Measurements from ENCODE around the gene LRRC37A2. TPM values are rescaled to one million over a fixed set of nuclear protein-coding genes. Genes with fewer than 3 reads are reported as not detected.
"Not testable (repeated sequence)": the region's sequence is repeated elsewhere in the genome, so short reads cannot be mapped to it uniquely, and the experiment has no call there.

Gene LRRC37A2
- total RNA-seq, result 1 to 10 TPM; 1.7 to 6.0 (median 3.5) TPM

DNA sequence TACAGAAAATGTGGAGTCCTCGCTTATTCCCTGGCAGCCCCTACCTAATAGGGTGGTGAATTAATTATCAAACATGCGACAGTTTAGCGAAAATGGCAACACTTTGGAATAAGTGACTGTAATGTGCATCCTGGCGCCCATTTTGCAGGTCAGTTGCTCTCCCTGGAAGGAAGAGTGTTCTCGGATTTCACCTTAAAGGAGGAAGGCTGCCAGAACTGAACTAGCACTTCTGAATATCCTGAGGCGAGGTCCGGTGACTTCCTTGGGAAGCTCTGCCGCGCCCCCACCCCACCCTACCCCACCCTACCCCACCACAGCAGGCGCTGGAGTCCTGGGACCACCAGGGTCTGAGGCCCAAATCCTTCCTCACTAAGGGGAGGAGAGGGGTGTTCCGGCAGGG lies at the start of gene LRRC37A2:
Gene LRRC37A2 (plus strand): TSS at position 301 of the 400 bp plus-strand sequence. CDS start 245 bp downstream, outside the sequence.
- H3K9me3 Mint-ChIP-seq, result not testable (repeated sequence)

DNA sequence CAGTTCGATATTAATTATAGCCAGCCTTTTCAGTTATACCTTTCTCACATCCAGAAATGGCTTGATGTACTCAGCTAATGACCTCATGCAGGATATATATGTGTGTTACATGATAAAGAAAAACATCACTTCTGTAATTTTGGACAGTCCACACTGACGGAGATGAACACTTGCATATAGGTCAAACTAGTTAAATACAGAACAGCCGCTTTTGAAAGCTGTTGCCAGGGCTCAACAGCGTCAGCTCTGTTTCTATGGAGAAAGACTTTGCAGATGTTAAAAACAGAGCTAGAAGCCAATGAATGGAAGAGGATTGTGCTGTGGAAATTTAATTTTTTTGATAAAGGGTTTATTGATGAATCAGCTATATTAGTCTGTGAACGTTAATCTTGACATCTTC lies 44.6 kb upstream of the LRRC37A2 start:
- H3K36me3 Mint-ChIP-seq (ENCODE audit: insufficient read depth); H3K4me3 Mint-ChIP-seq; DNase-seq; H3K27me3 Mint-ChIP-seq (ENCODE audit: low read depth); H3K4me1 Mint-ChIP-seq (ENCODE audit: low read depth); ATAC-seq; H3K9me3 Mint-ChIP-seq: not testable (repeated sequence)

More for the DNA sequence above, at the start of gene LRRC37A2:
- H3K4me1 Mint-ChIP-seq (ENCODE audit: low read depth); H3K36me3 Mint-ChIP-seq (ENCODE audit: insufficient read depth); H3K4me3 Mint-ChIP-seq; ATAC-seq; DNase-seq; H3K27me3 Mint-ChIP-seq (ENCODE audit: low read depth): not testable (repeated sequence)

DNA sequence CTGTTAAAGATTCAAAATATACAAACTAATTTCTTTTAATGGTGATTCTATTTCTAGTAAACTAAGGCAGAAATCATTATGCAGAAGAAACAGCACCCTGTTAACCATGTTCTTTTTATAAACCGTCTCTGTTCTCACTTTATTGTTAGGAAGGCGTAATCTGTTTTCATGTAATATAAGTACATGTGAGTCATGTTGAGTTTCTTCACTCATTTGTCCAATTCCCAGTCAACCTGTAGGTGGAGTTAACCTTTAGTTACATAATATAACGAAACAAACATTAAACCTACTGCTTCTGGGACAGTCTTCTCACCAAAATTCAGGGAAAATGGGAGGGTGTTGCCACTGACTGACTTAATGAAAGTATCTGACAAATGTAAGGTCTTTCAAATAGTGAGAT lies 37.8 kb upstream of the LRRC37A2 start:
- ATAC-seq; H3K27me3 Mint-ChIP-seq (ENCODE audit: low read depth); H3K36me3 Mint-ChIP-seq (ENCODE audit: insufficient read depth); H3K4me3 Mint-ChIP-seq; H3K4me1 Mint-ChIP-seq (ENCODE audit: low read depth); H3K9me3 Mint-ChIP-seq; DNase-seq: not testable (repeated sequence)

GRCh38 chr17:46475583-46475982 lies 36.7 kb upstream of the LRRC37A2 start:
- H3K4me1 Mint-ChIP-seq (ENCODE audit: low read depth); H3K4me3 Mint-ChIP-seq; ATAC-seq; H3K27me3 Mint-ChIP-seq (ENCODE audit: low read depth); H3K9me3 Mint-ChIP-seq; DNase-seq; H3K36me3 Mint-ChIP-seq (ENCODE audit: insufficient read depth): not testable (repeated sequence)

DNA sequence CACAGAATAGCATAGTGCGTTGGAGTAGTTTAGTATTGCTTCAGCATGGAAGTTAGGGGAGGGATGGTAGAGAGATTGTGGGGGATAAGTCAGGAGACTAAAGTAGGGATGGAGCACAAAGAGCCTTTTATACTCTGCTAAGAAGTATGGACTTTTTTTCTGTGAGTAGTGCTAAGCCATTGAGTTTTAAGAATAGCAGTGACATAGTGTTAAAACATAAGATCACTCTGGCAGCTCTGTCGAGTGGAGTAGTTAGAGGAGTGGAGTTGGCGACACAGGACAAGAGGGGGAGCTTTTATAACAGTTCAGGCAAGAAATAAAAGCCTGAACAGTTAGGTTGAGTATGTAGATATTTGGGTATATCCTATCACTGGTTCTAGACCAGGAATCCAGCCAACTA lies 33.4 kb upstream of the LRRC37A2 start:
- not testable (repeated sequence) for ATAC-seq; H3K36me3 Mint-ChIP-seq (ENCODE audit: insufficient read depth); H3K4me1 Mint-ChIP-seq (ENCODE audit: low read depth); DNase-seq; H3K4me3 Mint-ChIP-seq; H3K9me3 Mint-ChIP-seq; H3K27me3 Mint-ChIP-seq (ENCODE audit: low read depth)

GRCh38 chr17:46481310-46481709 lies 31.0 kb upstream of the LRRC37A2 start:
- DNase-seq; H3K4me3 Mint-ChIP-seq; H3K27me3 Mint-ChIP-seq (ENCODE audit: low read depth); H3K4me1 Mint-ChIP-seq (ENCODE audit: low read depth); H3K36me3 Mint-ChIP-seq (ENCODE audit: insufficient read depth); ATAC-seq; H3K9me3 Mint-ChIP-seq: not testable (repeated sequence)

DNA sequence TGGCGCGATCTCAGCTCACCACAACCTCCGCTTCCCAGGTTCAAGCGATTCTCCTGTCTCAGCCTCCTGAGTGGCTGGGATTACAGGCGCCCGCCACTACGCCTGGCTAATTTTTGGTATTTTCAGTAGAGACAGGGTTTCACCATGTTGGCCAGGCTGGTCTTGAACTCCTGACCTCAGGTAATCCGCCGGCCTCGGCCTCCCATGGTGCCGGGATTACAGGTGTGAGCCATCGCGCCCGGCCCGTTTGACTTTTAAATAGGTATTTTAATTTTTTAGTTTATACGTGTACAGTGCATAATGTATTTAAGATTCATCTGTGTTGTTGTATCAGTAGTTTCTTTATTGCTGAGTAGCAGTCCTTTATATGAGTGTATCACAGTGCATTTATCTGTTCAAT lies 20.2 kb upstream of the LRRC37A2 start:
- not testable (repeated sequence) for H3K4me1 Mint-ChIP-seq (ENCODE audit: low read depth); H3K27me3 Mint-ChIP-seq (ENCODE audit: low read depth); DNase-seq; ATAC-seq; H3K36me3 Mint-ChIP-seq (ENCODE audit: insufficient read depth); H3K9me3 Mint-ChIP-seq; H3K4me3 Mint-ChIP-seq

GRCh38 chr17:46499437-46500139 lies 12.7 kb upstream of the LRRC37A2 start:
- H3K27me3 Mint-ChIP-seq (ENCODE audit: low read depth); H3K4me1 Mint-ChIP-seq (ENCODE audit: low read depth); H3K9me3 Mint-ChIP-seq; DNase-seq; ATAC-seq; H3K36me3 Mint-ChIP-seq (ENCODE audit: insufficient read depth); H3K4me3 Mint-ChIP-seq: not testable (repeated sequence)

DNA sequence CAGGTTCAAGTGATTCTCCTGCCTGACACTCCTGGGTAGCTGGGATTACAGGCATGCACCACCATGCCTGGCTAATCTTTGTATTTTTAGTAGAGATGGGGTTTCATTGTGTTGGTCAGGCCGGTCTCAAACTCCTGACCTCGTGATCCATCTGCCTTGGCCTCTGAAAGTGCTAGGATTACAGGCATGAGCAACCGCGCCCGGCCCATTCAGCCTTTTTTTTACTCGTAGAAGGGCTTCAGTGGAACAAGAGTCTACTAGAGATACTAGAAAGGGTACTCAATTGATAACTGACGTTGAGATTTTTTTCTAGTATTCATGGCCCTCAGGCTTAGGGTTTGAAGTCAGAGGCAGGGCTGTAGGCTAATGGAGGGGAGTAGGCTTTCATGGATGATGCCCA lies 6.4 kb upstream of the LRRC37A2 start:
- not testable (repeated sequence) for DNase-seq; H3K27me3 Mint-ChIP-seq (ENCODE audit: low read depth); H3K4me1 Mint-ChIP-seq (ENCODE audit: low read depth); ATAC-seq; H3K9me3 Mint-ChIP-seq; H3K36me3 Mint-ChIP-seq (ENCODE audit: insufficient read depth); H3K4me3 Mint-ChIP-seq

- not testable (repeated sequence) for H3K4me1 Mint-ChIP-seq (ENCODE audit: low read depth); DNase-seq; ATAC-seq; H3K36me3 Mint-ChIP-seq (ENCODE audit: insufficient read depth); H3K27me3 Mint-ChIP-seq (ENCODE audit: low read depth); H3K9me3 Mint-ChIP-seq; H3K4me3 Mint-ChIP-seq
Measured at GRCh38 chr17:46534716-46535115, 22.4 kb downstream of the LRRC37A2 start.

GRCh38 chr17:46548607-46549006 lies 36.3 kb downstream of the LRRC37A2 start:
- H3K36me3 Mint-ChIP-seq (ENCODE audit: insufficient read depth); H3K27me3 Mint-ChIP-seq (ENCODE audit: low read depth); H3K4me3 Mint-ChIP-seq; H3K4me1 Mint-ChIP-seq (ENCODE audit: low read depth); DNase-seq; ATAC-seq; H3K9me3 Mint-ChIP-seq: not testable (repeated sequence)

- H3K4me1 Mint-ChIP-seq (ENCODE audit: low read depth); DNase-seq; H3K4me3 Mint-ChIP-seq; H3K36me3 Mint-ChIP-seq (ENCODE audit: insufficient read depth); ATAC-seq; H3K27me3 Mint-ChIP-seq (ENCODE audit: low read depth); H3K9me3 Mint-ChIP-seq: not testable (repeated sequence)
Measured at GRCh38 chr17:46559155-46559554, 46.9 kb downstream of the LRRC37A2 start.

- ATAC-seq; H3K4me3 Mint-ChIP-seq; H3K27me3 Mint-ChIP-seq (ENCODE audit: low read depth); H3K36me3 Mint-ChIP-seq (ENCODE audit: insufficient read depth); DNase-seq; H3K4me1 Mint-ChIP-seq (ENCODE audit: low read depth); H3K9me3 Mint-ChIP-seq: not testable (repeated sequence)
Measured at GRCh38 chr17:46560048-46560447, 47.8 kb downstream of the LRRC37A2 start.

DNA sequence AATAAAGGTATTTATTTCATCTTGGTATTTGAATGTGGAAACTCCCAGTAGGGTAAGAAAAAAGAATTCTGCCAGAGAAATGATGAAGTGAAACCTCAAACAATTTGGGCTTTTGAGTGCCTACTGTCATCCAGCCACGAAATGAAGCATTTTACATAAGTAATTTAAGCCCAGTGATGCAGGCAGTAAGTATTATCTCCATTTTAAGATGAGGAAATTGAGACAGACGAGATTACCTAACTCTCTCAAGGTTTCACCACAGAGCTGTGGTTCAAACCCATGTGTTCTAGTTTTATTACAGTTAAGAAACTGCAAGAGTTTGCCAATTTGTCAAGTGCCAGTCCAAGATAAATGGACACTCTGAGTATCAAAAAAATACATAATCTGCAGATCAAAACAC lies 54.0 kb downstream of the LRRC37A2 start:
- DNase-seq; H3K27me3 Mint-ChIP-seq (ENCODE audit: low read depth); H3K4me3 Mint-ChIP-seq; H3K36me3 Mint-ChIP-seq (ENCODE audit: insufficient read depth); H3K9me3 Mint-ChIP-seq; H3K4me1 Mint-ChIP-seq (ENCODE audit: low read depth): not testable (repeated sequence)
- peak in 1 of 2 donors; percentile 48 for ATAC-seq

GRCh38 chr17:46566980-46567379 lies 54.7 kb downstream of the LRRC37A2 start:
- not testable (repeated sequence) for H3K9me3 Mint-ChIP-seq; H3K4me3 Mint-ChIP-seq; H3K4me1 Mint-ChIP-seq (ENCODE audit: low read depth); H3K36me3 Mint-ChIP-seq (ENCODE audit: insufficient read depth); H3K27me3 Mint-ChIP-seq (ENCODE audit: low read depth); DNase-seq; ATAC-seq

All from activated T-cell treated with anti-CD3 and anti-CD28 coated beads, Interleukin-2, amount 50 U/mL, for 4 hours (primary cell).